ENCODE data around the gene FAS. TPM values are rescaled to one million over a fixed set of nuclear protein-coding genes. Genes with fewer than 3 reads are reported as not detected.

FAS gene
- 15.2 and 16.6 TPM in 2 replicates for total RNA-seq

DNA sequence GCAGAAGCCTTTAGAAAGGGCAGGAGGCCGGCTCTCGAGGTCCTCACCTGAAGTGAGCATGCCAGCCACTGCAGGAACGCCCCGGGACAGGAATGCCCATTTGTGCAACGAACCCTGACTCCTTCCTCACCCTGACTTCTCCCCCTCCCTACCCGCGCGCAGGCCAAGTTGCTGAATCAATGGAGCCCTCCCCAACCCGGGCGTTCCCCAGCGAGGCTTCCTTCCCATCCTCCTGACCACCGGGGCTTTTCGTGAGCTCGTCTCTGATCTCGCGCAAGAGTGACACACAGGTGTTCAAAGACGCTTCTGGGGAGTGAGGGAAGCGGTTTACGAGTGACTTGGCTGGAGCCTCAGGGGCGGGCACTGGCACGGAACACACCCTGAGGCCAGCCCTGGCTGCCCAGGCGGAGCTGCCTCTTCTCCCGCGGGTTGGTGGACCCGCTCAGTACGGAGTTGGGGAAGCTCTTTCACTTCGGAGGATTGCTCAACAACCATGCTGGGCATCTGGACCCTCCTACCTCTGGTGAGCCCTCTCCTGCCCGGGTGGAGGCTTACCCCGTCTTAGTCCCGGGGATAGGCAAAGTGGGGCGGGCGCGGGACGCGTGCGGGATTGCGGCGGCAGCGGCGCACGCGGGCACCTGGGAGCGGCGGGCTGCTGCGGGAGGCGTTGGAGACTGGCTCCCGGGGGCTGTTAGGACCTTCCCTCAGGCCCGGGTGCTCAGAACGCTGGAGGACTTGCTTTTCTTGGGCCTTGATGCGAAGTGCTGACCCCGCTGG, at the start of gene FAS:
Gene FAS (plus strand): TSS at position 415 of the 777 bp plus-strand sequence. CDS start 79 bp downstream, at position 494.

GRCh38 chr10:88952647-88953111, 37.9 kb upstream of the FAS start, which contains the start of gene ACTA2:
ACTA2 (minus strand) TSS chr10:88952773; CDS start chr10:88948930, 3,843 bp downstream.

Other genes with a start within 250 kb of the FAS start
- not detected in 2 replicates for gene LIPN, start 230.8 kb upstream of the FAS start, total RNA-seq
- gene LIPM, start 188.1 kb upstream of the FAS start, total RNA-seq: not detected in 2 replicates
- not detected in 2 replicates for gene ANKRD22, start 139.0 kb upstream of the FAS start, total RNA-seq
- 0.44 and 0.67 TPM in 2 replicates for gene STAMBPL1, start 110.6 kb upstream of the FAS start, total RNA-seq
- 44.5 and 48.4 TPM in 2 replicates for gene ACTA2, start 38.0 kb upstream of the FAS start, total RNA-seq
- 4.4 and 6.7 TPM in 2 replicates for gene CH25H, start 216.5 kb downstream of the FAS start, total RNA-seq

Measured in mammary microvascular endothelial cell (primary cell).